HUES48 (cell line): ENCODE measurements around the gene RHBDD1.

Experiments
- H3K27ac ChIP-seq: one replicate; pipeline ENCODE4 v1.7.0; 2013; ENCODE audit warnings: low read depth, low read length, inconsistent platforms
- H3K27me3 ChIP-seq: 2 replicates; pipeline ENCODE4 v1.6.1; 2013; ENCODE audit warnings: mild to moderate bottlenecking, low read length; ENCODE audit not compliant: control insufficient read depth, insufficient read depth
- H3K36me3 ChIP-seq: 2 replicates; pipeline ENCODE4 v1.6.1; 2013; ENCODE audit warnings: low read length; ENCODE audit not compliant: control insufficient read depth, insufficient read depth
- H3K4me1 ChIP-seq: 2 replicates; pipeline ENCODE4 v1.6.1; 2013; ENCODE audit warnings: mild to moderate bottlenecking, low read length; ENCODE audit not compliant: control insufficient read depth, insufficient read depth
- H3K4me3 ChIP-seq: 2 replicates; pipeline ENCODE4 v1.5.1; 2013; ENCODE audit warnings: mild to moderate bottlenecking, low read depth, low read length
- H3K9ac ChIP-seq: 2 replicates; pipeline ENCODE4 v1.6.1; 2013; ENCODE audit warnings: mild to moderate bottlenecking, low read depth, low read length, moderate library complexity
- H3K9me3 ChIP-seq: 2 replicates; pipeline ENCODE4 v1.6.1; 2013; ENCODE audit warnings: low read length; ENCODE audit not compliant: control insufficient read depth, insufficient read depth

RHBDD1 gene

DNA sequence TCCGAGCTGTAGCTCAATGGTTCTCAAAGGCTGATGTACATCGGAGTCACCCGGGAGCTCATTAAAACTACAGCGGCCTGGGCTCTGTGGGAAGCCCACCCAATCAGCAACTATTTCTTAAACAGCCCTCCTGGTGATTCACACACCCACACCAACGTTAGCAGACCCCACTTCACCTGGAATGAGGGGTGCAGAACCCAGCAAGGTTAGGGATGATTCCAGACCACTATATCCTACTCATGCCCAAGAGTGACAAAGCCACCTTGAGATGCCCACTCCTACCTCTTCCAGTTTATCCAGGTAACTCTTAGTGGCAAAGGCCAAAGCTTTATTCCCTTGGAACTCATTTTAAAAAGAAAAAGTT, 149.7 kb downstream of the RHBDD1 start:
- Histone ChIP-seq H3K4me1 (peaks cover 9% of the 10 kb centered on the region; the same call in 1 of the 2 replicates), H3K36me3 (no peaks in the 10 kb centered on the region), H3K9ac (no peak overlapping the region), H3K9me3 (no peaks in the 10 kb centered on the region), H3K4me3 (no peak overlapping the region), H3K27ac (no peak overlapping the region), H3K27me3 (no peaks in the 10 kb centered on the region)

- no peaks in the 10 kb centered on the region; the same call in 1 of the 2 replicates for H3K36me3 ChIP-seq
- no peaks in the 10 kb centered on the region for H3K4me1 ChIP-seq
- no peak overlapping the region for H3K9ac ChIP-seq
- H3K27ac ChIP-seq = no peak overlapping the region
- H3K4me3 ChIP-seq = no peak overlapping the region
- H3K27me3 ChIP-seq = no peaks in the 10 kb centered on the region
- no peaks in the 10 kb centered on the region for H3K9me3 ChIP-seq
These were observed 155.8 kb downstream of the RHBDD1 start for GRCh38 chr2:226991663-226992062.

GRCh38 chr2:226993171-226993570, 157.3 kb downstream of the RHBDD1 start:
- H3K27ac ChIP-seq = no peak overlapping the region
- no peak overlapping the region for H3K4me3 ChIP-seq
- H3K9ac ChIP-seq = no peak overlapping the region
- H3K36me3 ChIP-seq = no peaks in the 10 kb centered on the region; the same call in 1 of the 2 replicates
- H3K27me3 ChIP-seq = no peaks in the 10 kb centered on the region
- H3K4me1 ChIP-seq = no peaks in the 10 kb centered on the region
- H3K9me3 ChIP-seq = no peaks in the 10 kb centered on the region

- Histone ChIP-seq H3K27ac (no peak overlapping the region), H3K4me1 (no peaks in the 10 kb centered on the region), H3K36me3 (no peaks in the 10 kb centered on the region; the same call in 1 of the 2 replicates), H3K4me3 (no peak overlapping the region), H3K9me3 (no peaks in the 10 kb centered on the region), H3K27me3 (no peaks in the 10 kb centered on the region), H3K9ac (no peak overlapping the region)
These were observed 158.9 kb downstream of the RHBDD1 start for GRCh38 chr2:226994775-226995174.

- Histone ChIP-seq H3K4me3 (no peak overlapping the region), H3K27ac (no peak overlapping the region), H3K27me3 (no peaks in the 10 kb centered on the region), H3K4me1 (no peaks in the 10 kb centered on the region), H3K36me3 (no peaks in the 10 kb centered on the region; the same call in 1 of the 2 replicates), H3K9ac (no peak overlapping the region), H3K9me3 (no peaks in the 10 kb centered on the region)
These were observed 159.8 kb downstream of the RHBDD1 start for GRCh38 chr2:226995625-226996041.

DNA sequence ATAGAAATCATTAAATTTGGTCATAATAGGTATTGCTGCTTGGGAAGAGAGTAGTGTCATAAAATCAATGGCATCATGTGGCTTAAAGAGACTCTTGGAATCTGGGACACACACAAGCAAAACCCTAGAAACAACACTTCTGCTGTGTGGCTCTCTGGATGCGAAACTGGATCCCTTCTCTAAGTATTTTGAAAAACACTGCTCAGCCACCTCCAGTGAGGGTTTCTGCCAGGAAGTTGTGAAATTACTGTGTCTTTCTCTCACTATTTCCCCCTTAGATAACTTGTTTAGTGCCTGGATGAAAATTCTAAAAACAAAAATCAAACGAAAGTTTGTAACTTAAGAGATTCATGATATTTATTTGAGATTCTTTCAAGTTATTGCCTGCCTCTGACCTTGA, 163.8 kb downstream of the RHBDD1 start:
- Histone ChIP-seq H3K4me1 (no peaks in the 10 kb centered on the region), H3K27me3 (no peaks in the 10 kb centered on the region), H3K27ac (no peak overlapping the region), H3K9ac (no peak overlapping the region), H3K36me3 (no peaks in the 10 kb centered on the region; the same call in 1 of the 2 replicates), H3K9me3 (no peaks in the 10 kb centered on the region), H3K4me3 (no peak overlapping the region)

DNA sequence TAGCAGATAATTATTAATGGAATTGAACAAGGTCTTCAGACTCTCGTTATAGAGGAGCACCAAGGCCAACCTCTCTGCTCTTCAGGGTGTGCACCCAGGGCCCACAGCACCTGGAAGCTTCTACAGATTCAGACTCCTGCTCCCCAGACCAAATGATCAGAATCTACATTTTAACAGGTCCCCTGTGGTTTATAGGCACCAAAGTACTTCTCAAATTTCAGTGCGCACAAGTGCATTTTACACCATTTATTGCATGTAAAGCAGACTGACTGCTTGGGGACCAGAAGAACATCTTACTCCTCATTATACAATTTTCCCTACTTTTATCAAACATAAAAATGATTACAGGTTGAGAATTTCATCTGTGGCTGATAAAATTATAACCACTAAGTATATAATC, 164.3 kb downstream of the RHBDD1 start:
- H3K9ac ChIP-seq = no peak overlapping the region
- no peaks in the 10 kb centered on the region for H3K4me1 ChIP-seq
- H3K4me3 ChIP-seq = no peak overlapping the region
- no peaks in the 10 kb centered on the region for H3K27me3 ChIP-seq
- no peaks in the 10 kb centered on the region for H3K9me3 ChIP-seq
- H3K27ac ChIP-seq = no peak overlapping the region
- H3K36me3 ChIP-seq = no peaks in the 10 kb centered on the region; the same call in 1 of the 2 replicates

GRCh38 chr2:227004482-227004881, 168.6 kb downstream of the RHBDD1 start:
- H3K9me3 ChIP-seq = no peaks in the 10 kb centered on the region
- no peaks in the 10 kb centered on the region for H3K36me3 ChIP-seq
- no peak overlapping the region for H3K27ac ChIP-seq
- no peak overlapping the region for H3K9ac ChIP-seq
- no peaks in the 10 kb centered on the region for H3K27me3 ChIP-seq
- no peak overlapping the region for H3K4me3 ChIP-seq
- H3K4me1 ChIP-seq = peaks cover 6% of the 10 kb centered on the region; the same call in 1 of the 2 replicates

DNA sequence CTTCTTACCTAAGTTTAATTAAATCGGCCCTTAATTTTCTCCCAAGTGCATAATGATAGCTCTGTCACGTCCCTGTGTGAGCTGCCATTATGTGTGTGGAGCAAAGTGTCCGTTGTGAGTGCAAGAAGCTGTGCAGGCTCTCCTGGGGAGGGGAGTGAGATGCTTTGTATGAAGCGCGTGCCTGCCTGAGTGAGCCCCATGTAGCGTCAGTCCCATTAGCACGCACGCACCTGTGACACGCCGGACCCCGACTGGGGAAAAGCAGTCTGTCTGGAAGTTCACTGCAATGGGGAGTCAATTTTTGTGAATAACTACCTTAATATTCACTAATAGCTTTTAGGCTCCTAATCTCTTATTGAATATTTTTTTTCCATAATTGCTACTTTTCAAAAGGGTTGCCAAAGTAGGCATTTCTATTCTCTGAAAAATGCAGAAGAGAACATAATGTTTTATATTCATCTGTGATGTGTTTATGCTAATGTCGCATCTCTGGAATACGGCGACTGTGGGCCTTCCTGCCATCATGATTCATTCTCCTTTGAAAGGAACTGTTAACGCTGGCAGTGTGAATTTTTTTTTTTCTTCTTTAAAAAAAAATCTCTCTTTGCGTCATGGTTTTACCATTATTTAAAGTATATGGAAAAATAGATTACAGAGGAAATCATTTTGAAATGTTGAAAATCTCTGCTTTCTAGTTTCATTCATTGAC, 170.5 kb downstream of the RHBDD1 start:
- no peaks in the 10 kb centered on the region for H3K36me3 ChIP-seq
- no peaks in the 10 kb centered on the region for H3K27me3 ChIP-seq
- H3K27ac ChIP-seq = no peak overlapping the region
- H3K9ac ChIP-seq = no peak overlapping the region
- no peak overlapping the region for H3K4me3 ChIP-seq
- peaks cover 6% of the 10 kb centered on the region; the same call in 1 of the 2 replicates for H3K4me1 ChIP-seq
- H3K9me3 ChIP-seq = no peaks in the 10 kb centered on the region

DNA sequence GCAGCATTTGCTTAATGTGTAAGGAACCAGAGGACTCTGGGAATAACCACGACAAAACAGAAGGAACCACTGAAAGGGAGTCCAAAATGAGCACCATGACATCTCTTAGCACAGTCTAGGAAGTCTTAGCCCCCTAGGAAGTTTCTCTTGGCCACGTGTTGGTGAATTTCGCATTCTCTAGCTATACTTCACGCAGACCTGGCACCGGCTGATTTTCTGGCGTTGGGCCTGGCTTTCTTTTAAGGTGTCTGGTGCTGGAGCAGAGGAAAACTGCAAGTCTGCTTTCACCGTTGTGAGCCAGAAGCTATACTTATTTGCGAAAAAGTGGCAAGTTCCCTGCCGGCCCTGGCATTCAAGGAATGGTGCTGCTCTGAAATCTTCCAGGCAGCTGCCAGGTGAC, 171.3 kb downstream of the RHBDD1 start:
- no peaks in the 10 kb centered on the region for H3K9me3 ChIP-seq
- no peaks in the 10 kb centered on the region for H3K27me3 ChIP-seq
- H3K4me1 ChIP-seq = peaks cover 6% of the 10 kb centered on the region; the same call in 1 of the 2 replicates
- H3K4me3 ChIP-seq = no peak overlapping the region
- no peak overlapping the region for H3K27ac ChIP-seq
- no peaks in the 10 kb centered on the region for H3K36me3 ChIP-seq
- H3K9ac ChIP-seq = no peak overlapping the region

GRCh38 chr2:227007940-227008339, 172.1 kb downstream of the RHBDD1 start:
- no peak overlapping the region for H3K27ac ChIP-seq
- H3K9ac ChIP-seq = no peak overlapping the region
- no peaks in the 10 kb centered on the region for H3K9me3 ChIP-seq
- H3K27me3 ChIP-seq = no peaks in the 10 kb centered on the region
- H3K4me1 ChIP-seq = peaks cover 6% of the 10 kb centered on the region; the same call in 1 of the 2 replicates
- H3K36me3 ChIP-seq = no peaks in the 10 kb centered on the region
- no peak overlapping the region for H3K4me3 ChIP-seq
